CD4-positive, alpha-beta T cell treated with Interleukin-12 subunit alpha and Interleukin-12 subunit beta, for 1 hour (primary cell): ENCODE measurements around the gene SLC25A53.
"Not testable (repeated sequence)": the region's sequence is repeated elsewhere in the genome, so short reads cannot be mapped to it uniquely, and the experiment has no call there.

ENCODE experiments used
- DNase-seq: peaks from one replicate; pipeline ENCODE4 v3.0.0-alpha.2; 2020

Gene SLC25A53

GRCh38 chrX:104054956-104055355 is 101.9 kb downstream of the SLC25A53 start:
- DNase-seq = not testable (repeated sequence)
